HAP-1 (cell line): ENCODE data around the gene SLF2.

Source experiments
- DNase-seq, 2 experiments: peaks; one replicate each; pipeline ENCODE4 v3.0.0-alpha.2; 2016 to 2020; ENCODE audit warnings: low spot score in 2 of 2
- H3K27me3 ChIP-seq: fragments of 250-450 bp; sonication (Bioruptor Pico); 2 replicates; pipeline ENCODE4 v1.5.1; 2020; ENCODE audit warnings: low read depth, mild to moderate bottlenecking, moderate library complexity
- H3K36me3 ChIP-seq: fragments of 250-450 bp; sonication (Bioruptor Pico); replicated peaks from 2 replicates; pipeline ENCODE4 v1.5.1; 2020; ENCODE audit warnings: mild to moderate bottlenecking
- H3K4me1 ChIP-seq: fragments of 250-450 bp; sonication (Bioruptor Pico); 2 replicates; pipeline ENCODE4 v1.5.1; 2020; ENCODE audit warnings: mild to moderate bottlenecking
- H3K4me3 ChIP-seq: fragments of 250-450 bp; sonication (Bioruptor Pico); 2 replicates; pipeline ENCODE4 v1.5.1; 2020; ENCODE audit warnings: mild to moderate bottlenecking, moderate library complexity
- H3K9me3 ChIP-seq: fragments of 250-450 bp; sonication (Bioruptor Pico); 2 replicates; pipeline ENCODE4 v1.5.1; 2020; ENCODE audit warnings: mild to moderate bottlenecking, moderate library complexity
- in situ Hi-C: fragments of 300-500 bp; cut with MboI; formaldehyde crosslinking; loops from 3 replicates; pipeline ENCODE4 v1.14.3; 2020; ENCODE audit warnings: low sequenced_read_pairs, inconsistent platforms, mixed read lengths

Gene SLF2

DNA sequence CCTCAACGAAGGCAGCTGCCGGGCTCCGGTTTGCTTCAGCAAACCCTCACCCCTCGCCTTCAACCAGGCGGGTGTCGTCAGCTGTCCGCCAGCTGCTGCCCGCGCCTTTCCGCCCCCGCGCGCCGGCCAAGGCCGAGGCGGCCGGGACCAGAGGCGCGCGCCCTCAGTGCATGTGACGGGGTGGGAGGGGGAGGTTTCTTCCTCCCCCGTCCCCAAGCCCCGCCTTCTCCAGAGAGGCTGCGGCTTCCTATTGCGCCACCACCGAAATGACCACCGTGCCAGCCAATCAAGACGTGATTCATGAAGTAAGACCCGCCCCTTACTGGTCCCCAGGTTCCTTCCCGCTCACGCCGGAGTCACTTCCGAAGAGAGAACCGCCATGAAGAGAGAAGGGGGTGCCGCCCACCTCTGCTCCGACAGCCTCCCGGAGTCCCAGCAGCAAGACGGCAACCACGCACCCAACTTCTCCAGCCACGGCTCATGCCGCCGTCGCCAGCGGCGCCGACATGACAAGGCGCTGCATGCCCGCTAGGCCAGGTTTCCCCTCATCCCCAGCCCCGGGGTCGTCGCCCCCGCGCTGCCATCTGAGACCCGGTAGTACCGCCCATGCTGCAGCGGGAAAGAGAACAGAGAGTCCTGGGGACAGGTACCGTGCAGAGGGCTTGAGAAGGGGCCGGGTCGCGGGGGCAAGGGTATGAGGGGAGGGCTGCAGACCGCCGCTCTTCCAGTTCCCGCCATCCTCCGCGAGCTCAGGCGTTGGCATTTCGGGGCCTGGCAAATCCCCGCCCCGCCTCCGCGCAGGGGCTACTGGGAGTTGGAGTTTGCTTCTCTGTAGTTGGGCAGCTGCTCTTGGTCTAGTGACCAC lies at the start of gene SLF2:
TSS of gene SLF2 (plus strand) at position 359 of the 865 bp plus-strand sequence. CDS start at position 507, 148 bp downstream.
- Histone ChIP-seq H3K4me1 (peaks cover 19% of the 10 kb centered on the region), H3K36me3 (peaks cover 3% of the 10 kb centered on the region), H3K9me3 (no peaks in the 10 kb centered on the region), H3K27me3 (no peaks in the 10 kb centered on the region), H3K4me3 (peak within 1 kb of the TSS; percentile 88)
- in situ Hi-C loops, result no loop called here
- peak; percentile 95 to 98 for DNase-seq

GRCh38 chr10:100863433-100863832 lies 49.3 kb upstream of the SLF2 start:
- Histone ChIP-seq H3K27me3 (peaks cover 36% of the 10 kb centered on the region), H3K4me1 (no peaks in the 10 kb centered on the region), H3K4me3 (no peak overlapping the region), H3K36me3 (no peaks in the 10 kb centered on the region), H3K9me3 (no peaks in the 10 kb centered on the region)
- no peak for DNase-seq
- in situ Hi-C loops, result no loop called here

DNA sequence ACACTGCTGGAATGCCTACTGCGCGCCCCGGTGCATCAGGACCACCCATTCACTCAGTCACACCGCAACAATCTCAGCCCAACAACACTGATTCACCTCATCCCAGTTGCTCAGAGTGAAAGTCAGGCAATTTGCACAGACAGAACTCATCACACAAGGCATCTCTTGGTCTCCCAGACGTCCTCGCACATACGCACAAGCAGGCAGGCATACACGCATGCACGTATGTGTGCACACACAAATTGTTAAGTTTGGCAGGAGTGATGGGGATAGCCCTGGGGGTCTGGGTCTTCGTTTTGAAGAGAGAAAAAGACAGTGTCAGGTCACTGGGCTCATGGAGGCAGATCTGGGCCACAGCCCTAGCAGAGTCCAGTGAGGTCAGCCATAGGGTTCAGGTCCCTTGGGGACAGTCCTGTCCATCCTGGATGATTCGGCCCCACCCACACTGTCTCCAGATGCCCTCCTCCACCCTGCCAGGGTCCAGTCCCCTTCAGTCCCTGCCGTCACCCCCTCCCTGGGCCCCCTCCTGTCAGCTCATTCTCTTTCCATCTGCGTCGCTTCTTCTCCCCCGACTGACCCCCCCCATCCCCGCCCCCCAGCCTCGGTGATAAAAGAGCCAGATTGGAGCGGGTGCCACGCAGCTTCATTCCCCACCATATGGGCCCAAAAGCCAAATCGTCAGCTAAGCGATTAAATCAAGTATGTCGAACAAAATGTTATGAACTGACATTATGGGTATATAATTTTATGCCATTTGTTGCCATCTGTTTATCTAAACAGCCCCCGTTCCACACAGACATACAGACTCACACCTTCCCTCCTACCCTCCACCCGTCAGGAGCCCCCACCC lies 48.5 kb upstream of the SLF2 start:
- in situ Hi-C loops, result no loop called here
- no peak overlapping the region for H3K4me3 ChIP-seq
- H3K36me3 ChIP-seq, result no peaks in the 10 kb centered on the region
- H3K4me1 ChIP-seq, result no peaks in the 10 kb centered on the region
- DNase-seq, result no peak
- peaks cover 31% of the 10 kb centered on the region for H3K27me3 ChIP-seq
- H3K9me3 ChIP-seq, result no peaks in the 10 kb centered on the region

GRCh38 chr10:100864978-100865377 lies 47.8 kb upstream of the SLF2 start:
- no peak for DNase-seq
- peaks cover 25% of the 10 kb centered on the region for H3K27me3 ChIP-seq
- no peak overlapping the region for H3K4me3 ChIP-seq
- H3K36me3 ChIP-seq, result no peaks in the 10 kb centered on the region
- no peaks in the 10 kb centered on the region for H3K9me3 ChIP-seq
- in situ Hi-C loops, result no loop called here
- no peaks in the 10 kb centered on the region for H3K4me1 ChIP-seq

DNA sequence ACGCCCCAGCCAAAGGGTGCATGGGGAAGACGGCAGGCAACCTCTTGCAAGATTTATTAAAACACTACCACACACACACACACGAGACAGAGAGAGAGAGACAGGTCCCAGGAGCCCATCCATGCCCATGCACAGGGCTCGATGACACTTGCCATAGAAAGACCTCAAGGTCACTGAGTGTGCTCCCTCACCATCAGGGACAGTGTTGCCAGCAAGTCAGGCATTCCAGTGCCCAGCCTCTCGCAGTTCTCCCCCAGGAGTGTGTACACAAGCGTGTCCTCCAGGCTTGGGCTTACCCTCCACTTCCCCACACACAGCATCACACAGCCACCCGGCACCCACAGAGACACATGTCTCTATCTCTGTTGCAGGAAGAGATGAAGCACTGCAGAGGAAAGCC lies 46.8 kb upstream of the SLF2 start:
- no peaks in the 10 kb centered on the region for H3K9me3 ChIP-seq
- DNase-seq, result no peak
- no peaks in the 10 kb centered on the region for H3K36me3 ChIP-seq
- peaks cover 14% of the 10 kb centered on the region; the same call in 1 of the 2 replicates for H3K27me3 ChIP-seq
- no peaks in the 10 kb centered on the region for H3K4me1 ChIP-seq
- no peak overlapping the region for H3K4me3 ChIP-seq
- in situ Hi-C loops, result no loop called here

GRCh38 chr10:100866575-100867098 lies 46.1 kb upstream of the SLF2 start:
- in situ Hi-C loops, result no loop called here
- no peak overlapping the region for H3K4me3 ChIP-seq
- DNase-seq, result peak in 1 of 2 experiments; percentile 24

DNA sequence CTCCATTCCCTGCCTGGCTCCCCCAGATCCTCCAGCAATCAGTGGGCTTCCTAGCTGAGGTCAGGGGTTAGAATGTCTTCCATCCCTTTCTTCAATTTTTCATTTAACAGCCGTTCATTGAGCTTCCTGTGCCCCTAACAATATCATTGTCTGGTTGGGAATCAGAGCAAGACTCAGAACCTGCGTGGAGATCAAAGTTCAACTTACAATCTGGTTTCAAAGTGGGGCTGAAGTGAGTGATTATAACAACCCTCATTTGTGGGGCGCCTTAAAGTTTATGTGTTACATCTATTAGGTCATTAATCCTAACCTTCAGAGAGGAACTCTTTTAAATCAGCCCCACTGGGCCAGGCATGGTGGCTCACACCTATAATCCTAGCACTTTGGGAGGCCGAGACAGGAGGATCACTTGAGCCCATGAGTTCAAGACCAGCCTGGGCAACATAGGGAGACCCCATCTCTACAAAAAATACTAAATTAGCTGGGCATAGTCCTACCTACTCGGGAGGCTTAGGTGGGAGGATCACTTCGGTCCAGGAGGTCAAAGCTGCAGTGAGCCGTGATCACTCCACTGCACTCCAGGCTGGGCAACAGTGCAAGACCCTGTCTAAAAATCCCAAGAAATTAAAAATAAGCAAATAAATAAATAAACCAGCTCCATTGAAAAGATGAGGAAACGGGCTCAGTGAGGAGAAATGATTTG lies 45.4 kb upstream of the SLF2 start:
- in situ Hi-C loops, result no loop called here
- no peaks in the 10 kb centered on the region for H3K9me3 ChIP-seq
- H3K36me3 ChIP-seq, result no peaks in the 10 kb centered on the region
- H3K4me1 ChIP-seq, result no peaks in the 10 kb centered on the region
- H3K4me3 ChIP-seq, result no peak overlapping the region
- no peak for DNase-seq
- H3K27me3 ChIP-seq, result peaks cover 3% of the 10 kb centered on the region; the same call in 1 of the 2 replicates

More at GRCh38 chr10:100866575-100867098, 46.1 kb upstream of the SLF2 start:
- no peaks in the 10 kb centered on the region for H3K9me3 ChIP-seq
- H3K4me1 ChIP-seq, result no peaks in the 10 kb centered on the region
- no peaks in the 10 kb centered on the region for H3K36me3 ChIP-seq
- H3K27me3 ChIP-seq, result peaks cover 8% of the 10 kb centered on the region; the same call in 1 of the 2 replicates

DNA sequence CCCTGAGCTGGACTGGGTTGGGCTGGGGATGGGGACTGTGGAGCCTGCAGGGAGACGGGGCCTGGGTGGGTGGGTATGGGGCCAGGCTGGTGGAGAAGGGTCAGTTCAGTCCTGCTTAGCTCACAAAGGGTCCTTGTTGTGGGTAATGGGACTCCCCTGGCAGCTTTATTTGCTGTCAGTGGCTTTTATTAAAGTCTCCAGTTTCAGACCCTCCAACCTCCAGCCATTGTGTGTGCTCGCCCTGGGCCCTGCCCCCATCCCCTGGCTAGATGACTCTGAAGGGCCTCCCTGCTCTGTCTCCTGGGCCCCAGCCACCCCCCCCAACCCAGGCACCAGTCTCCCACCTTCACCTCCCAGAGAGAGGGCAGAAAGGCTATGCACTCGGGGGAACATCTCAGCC lies 44.4 kb upstream of the SLF2 start:
- in situ Hi-C loops, result no loop called here
- H3K4me1 ChIP-seq, result no peaks in the 10 kb centered on the region
- H3K9me3 ChIP-seq, result no peaks in the 10 kb centered on the region
- no peaks in the 10 kb centered on the region for H3K36me3 ChIP-seq
- peaks cover 3% of the 10 kb centered on the region; the same call in 1 of the 2 replicates for H3K27me3 ChIP-seq
- H3K4me3 ChIP-seq, result no peak overlapping the region
- no peak for DNase-seq

GRCh38 chr10:100869399-100869798 lies 43.4 kb upstream of the SLF2 start:
- no peaks in the 10 kb centered on the region for H3K4me1 ChIP-seq
- no peaks in the 10 kb centered on the region for H3K36me3 ChIP-seq
- H3K9me3 ChIP-seq, result no peaks in the 10 kb centered on the region
- no peak overlapping the region for H3K4me3 ChIP-seq
- no peak for DNase-seq
- peaks cover 3% of the 10 kb centered on the region; the same call in 1 of the 2 replicates for H3K27me3 ChIP-seq
- in situ Hi-C loops, result no loop called here

- no peaks in the 10 kb centered on the region for H3K9me3 ChIP-seq
- no peaks in the 10 kb centered on the region for H3K4me1 ChIP-seq
- in situ Hi-C loops, result no loop called here
- DNase-seq, result peak; percentile 57 to 89
- no peaks in the 10 kb centered on the region for H3K36me3 ChIP-seq
- no peaks in the 10 kb centered on the region for H3K27me3 ChIP-seq
- no peak overlapping the region for H3K4me3 ChIP-seq
Observed at GRCh38 chr10:100872034-100872791, 40.5 kb upstream of the SLF2 start.

DNA sequence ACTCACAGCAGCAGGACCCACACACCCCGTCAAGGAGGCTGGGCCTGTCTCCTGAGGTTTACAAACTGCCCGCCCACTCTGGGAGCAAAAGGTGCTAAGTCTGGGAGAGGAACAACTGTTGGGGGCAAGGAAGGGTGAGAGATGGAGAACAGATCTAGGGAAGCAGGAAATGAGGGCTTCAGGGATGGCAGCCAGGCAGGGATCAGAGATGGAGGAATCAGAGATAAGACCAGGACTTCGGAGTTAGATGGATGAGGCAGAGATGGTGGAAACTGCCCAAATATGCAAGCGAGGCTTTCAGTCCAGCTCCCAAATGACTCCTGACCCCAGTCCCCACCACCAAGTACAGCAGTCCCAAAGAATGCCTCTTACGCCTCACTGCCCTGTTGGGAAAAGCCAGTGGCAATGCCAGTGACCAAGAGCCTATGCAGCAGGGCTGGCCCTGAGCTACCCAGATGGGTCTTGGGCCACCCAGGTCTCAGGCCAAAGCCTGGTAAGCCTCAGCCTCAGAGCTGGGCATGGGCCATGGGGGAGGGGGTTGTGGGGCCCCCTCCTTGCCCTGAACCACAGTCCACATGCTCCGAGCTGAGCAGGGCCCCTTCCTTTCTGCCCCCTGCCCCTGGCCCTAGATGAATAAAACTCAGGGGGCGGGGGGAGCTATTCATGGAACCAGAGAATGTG lies 39.5 kb upstream of the SLF2 start:
- Histone ChIP-seq H3K27me3 (no peaks in the 10 kb centered on the region), H3K9me3 (no peaks in the 10 kb centered on the region), H3K36me3 (no peaks in the 10 kb centered on the region), H3K4me1 (no peaks in the 10 kb centered on the region), H3K4me3 (no peak overlapping the region)
- DNase-seq, result no peak
- in situ Hi-C loops, result no loop called here

DNA sequence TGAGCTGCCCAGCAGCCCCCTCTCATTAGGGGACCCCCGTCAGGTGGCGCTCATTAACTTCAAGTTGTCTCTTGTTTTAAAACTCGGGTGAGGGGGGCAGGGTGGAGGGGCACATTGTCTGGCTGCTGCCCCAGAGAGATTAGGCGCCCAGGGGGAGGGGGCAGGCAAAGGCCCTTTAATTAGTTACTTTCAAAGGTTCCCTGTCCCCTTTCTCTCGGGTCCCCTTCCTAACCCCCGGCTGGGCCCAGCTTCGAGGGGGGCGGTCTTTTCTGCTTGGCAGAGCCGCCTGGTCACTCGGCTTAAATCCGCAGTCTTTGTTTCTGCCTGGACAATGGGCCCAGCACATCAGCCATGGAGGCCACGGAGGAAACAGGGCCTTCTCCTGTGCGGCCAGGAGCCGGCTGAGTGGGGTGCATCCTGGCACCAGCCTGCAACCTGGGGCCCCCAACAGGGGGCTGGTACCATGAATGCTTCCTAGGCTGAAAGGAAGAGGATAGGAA lies 38.9 kb upstream of the SLF2 start:
- Histone ChIP-seq H3K27me3 (no peaks in the 10 kb centered on the region), H3K9me3 (no peaks in the 10 kb centered on the region), H3K36me3 (no peaks in the 10 kb centered on the region), H3K4me3 (no peak overlapping the region), H3K4me1 (no peaks in the 10 kb centered on the region)
- no peak for DNase-seq
- in situ Hi-C loops, result no loop called here
